HL-60/S4 treated with phorbol 12-myristate 13-acetate at 8.2 ng/mL for 4 days and 3 days (cell line): ENCODE results near the gene DBN1.

Source experiments
- in situ Hi-C: fragments of 300-500 bp; cut with MboI; formaldehyde crosslinking; loops from 2 replicates; pipeline ENCODE4 v1.15.0; 2022; ENCODE audit warnings: low sequenced_read_pairs

Gene DBN1

GRCh38 chr5:177475563-177476427, 2.4 kb upstream of the DBN1 start:
- in situ Hi-C loops: no loop called here

DNA sequence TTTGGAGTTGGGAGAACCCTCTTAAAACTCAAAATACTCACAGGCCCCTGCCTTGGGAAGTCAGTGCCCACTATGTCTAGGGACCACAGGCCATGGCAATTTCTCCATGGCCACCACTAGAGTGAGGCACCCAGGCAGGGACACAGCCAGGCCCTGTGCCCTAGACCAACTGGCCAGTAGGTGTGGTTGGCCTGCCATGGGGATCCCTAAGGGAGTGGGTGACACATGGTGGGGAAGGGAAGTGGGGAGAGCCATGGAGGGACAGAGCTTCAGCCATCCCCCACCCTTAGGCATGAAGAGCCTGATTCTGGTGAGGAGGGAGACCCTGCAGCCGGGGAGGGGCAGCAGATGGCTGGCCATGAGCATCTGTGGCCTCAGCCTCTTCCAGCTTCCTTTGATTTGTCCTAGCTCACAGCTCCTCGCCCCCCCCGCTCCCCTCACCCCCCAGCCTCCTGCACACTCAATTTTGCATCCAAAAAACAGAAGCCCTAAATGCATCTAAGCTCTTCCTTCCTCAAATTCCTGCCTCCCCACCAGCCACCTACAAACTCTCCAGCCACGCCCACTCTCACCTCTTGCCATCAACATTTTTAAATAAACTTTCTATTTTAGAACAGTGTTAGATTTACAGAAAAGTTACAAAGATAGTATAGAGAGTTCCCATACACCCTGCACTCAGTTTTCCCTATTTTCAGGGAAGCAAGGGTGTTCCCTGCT, 1.6 kb upstream of the DBN1 start:
- in situ Hi-C loops: no loop called here

- in situ Hi-C loops: no loop called here
Measured at GRCh38 chr5:177474002-177474476, 605 bp upstream of the DBN1 start.

- in situ Hi-C loops: no loop called here
Measured at GRCh38 chr5:177472460-177473442, 683 bp downstream of the DBN1 start.

DNA sequence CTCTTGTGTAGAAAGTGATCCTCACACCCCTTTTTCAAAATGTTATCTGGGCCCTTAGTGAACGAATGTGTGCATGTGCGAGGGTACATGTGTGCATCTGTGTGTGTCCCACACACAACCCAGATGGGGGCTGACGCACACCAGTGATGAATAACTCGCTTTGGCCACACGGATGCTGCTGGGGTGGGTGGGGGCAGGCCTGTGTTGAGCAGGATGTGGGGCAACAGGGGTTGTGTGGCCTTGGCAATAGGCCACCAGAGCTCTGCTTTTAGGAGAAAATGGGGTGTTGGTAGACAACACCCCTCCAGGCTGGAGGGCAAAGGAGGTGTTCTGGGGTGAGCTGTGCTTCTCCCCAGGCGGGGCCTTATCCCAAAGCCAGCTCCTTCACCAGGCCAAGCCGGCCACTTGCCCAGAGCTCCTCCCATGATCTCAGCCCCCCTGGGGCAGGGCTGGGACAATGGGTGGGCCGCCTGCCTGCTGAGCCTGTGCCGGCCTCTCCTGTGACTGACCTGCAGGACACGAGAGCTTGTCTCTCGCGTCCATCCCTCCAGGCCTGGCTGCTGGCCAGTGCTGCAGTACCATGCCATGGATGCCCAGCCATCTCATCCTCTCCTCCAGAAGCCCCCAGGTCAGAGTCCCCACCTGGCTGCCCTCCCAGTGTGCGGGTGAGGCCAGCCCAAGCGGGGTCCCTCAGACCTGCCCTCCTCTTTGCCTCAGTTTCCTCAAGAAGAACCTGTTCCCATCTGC, 1.7 kb downstream of the DBN1 start:
- in situ Hi-C loops: no loop called here

DNA sequence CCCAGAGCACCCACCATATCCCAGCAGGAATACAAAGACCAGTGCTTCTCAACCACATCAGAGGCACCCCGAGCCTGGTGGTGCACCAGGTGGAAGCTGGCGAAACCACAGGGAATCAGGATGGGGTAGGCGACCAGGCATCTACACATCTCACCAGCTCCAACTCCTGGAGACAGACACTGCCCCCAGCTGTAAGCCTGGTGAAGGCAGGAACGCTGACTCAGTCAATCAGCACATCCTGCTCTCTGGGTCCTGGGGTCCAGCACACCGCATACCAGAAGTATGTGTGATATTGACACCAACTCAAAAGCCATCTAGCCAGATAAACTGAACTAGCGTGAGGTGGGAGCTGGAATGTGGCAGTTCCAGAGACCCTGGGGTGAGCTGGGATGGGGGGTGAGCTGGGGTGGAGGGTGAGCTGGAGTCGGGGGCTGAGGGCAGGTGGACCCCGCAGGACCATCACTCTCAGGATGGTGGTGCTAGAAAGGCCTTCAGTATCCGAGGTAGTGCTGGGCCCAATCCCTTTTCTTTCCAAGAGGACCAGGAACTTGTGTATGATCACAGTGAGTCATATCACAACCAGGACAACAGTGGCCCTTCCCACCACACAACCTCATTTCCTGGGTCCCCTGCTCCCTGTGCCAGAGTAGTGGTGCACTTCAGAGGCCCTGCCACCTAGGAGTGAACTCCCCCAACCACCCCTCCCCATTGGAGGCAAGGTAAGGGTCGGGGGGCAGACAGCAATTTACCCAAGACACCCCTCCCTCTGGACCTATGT, 2.5 kb downstream of the DBN1 start:
- in situ Hi-C loops: no loop called here

GRCh38 chr5:177469750-177470525, 3.5 kb downstream of the DBN1 start:
- in situ Hi-C loops: no loop called here

DNA sequence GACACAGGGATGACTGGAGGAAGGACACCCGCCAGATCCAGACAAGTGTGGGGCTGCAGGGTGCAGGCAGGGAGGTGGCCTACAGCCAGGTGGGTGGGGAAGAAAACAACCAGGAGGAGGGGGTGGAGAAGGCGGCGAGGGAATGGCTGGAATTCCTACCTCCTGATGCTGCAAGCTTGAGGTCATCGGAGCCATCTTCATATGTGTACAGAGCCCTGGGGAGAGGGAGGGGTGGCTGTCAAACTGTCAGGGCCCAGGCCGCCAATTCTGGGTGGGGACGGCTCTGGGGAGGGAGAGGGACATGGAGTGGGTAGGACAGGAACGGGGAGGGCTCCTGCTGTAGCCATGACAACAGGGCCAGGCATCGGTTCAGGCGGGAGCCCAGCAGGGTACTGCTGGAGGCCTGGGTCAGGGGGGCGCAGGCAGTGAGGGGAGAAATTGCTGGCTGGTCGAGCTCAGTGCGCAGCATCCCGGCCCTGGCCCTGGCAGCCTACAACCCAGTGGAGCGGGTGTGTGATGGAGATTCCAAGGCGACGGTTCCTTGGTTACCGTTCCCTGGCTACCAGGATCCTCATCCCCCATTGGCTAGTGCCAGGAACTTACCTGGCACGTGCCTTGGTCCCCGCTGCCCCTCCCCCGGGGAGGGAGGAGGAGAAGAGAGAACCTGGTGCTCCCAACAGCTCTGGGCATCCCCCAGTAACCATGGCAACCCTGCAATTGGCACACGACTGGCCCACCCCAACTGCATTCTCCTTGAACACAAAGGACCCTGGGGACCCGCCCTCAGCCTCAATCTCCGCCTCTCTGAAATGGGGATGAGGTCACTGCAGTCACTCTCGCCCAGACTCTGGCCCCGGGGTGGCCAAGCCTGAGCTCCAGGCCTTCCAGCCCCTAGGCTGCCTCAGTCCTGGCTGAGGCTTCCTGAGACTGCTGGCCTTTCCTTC, 4.5 kb downstream of the DBN1 start:
- in situ Hi-C loops: no loop called here

DNA sequence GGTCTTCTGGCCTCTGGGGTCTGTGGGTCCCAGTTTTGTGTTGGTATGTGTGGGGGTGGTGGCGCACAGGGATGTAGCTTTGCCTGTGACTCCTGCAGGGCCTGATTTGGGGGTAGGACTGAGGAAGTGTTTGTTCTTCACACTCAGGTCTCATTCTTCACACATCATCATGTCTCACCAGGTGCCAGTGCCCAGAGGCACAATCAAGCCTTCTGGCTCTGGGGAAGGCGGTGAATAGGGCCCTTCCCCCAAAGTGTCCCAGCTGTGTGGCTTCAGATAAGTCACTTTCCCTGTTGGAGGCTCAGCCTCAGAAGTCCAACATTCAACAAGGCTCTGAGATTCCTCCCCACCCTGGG, 5.1 kb downstream of the DBN1 start:
- in situ Hi-C loops: no loop called here

DNA sequence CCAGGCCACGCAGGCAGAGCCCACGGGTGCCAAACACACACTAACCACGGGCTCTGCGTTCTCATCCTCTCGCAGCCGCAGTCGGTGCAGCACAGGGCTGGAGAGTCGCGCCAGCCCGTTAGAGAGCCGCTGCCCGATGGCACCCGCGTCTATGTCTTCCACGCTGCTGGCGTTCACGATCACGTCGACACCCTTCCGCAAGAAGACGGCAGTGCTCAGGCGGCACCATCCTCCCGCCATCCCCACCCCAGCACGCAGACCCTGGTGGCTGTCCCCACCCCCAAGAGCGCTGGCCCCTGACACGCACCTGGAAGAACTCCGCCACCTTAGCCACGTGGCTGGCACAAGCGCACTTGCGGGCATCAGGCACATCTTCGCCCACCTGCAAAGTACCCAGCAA, 6.0 kb downstream of the DBN1 start:
- in situ Hi-C loops: no loop called here

- in situ Hi-C loops: no loop called here
Measured at GRCh38 chr5:177466861-177467260, 6.6 kb downstream of the DBN1 start.

DNA sequence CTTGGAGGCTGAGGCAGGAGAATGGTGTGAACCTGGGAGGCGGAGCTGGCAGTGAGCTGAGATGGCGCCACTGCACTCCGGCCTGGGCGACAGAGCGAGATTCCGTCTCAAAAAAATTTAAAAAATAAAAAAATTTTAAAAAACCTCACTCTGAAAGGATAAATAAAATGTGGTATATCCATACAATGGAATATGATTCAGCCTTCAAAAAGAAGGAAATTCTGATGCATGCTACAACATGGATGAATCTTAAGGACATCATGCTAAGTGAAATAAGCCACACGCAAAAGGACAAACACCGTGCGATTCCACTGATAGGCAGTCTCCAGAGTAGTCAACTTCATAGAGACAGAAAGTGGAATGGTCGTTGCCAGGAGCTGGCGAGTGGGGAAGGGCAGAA, 8.4 kb downstream of the DBN1 start:
- in situ Hi-C loops: no loop called here

GRCh38 chr5:177462021-177462670, 11.3 kb downstream of the DBN1 start:
- in situ Hi-C loops: no loop called here

DNA sequence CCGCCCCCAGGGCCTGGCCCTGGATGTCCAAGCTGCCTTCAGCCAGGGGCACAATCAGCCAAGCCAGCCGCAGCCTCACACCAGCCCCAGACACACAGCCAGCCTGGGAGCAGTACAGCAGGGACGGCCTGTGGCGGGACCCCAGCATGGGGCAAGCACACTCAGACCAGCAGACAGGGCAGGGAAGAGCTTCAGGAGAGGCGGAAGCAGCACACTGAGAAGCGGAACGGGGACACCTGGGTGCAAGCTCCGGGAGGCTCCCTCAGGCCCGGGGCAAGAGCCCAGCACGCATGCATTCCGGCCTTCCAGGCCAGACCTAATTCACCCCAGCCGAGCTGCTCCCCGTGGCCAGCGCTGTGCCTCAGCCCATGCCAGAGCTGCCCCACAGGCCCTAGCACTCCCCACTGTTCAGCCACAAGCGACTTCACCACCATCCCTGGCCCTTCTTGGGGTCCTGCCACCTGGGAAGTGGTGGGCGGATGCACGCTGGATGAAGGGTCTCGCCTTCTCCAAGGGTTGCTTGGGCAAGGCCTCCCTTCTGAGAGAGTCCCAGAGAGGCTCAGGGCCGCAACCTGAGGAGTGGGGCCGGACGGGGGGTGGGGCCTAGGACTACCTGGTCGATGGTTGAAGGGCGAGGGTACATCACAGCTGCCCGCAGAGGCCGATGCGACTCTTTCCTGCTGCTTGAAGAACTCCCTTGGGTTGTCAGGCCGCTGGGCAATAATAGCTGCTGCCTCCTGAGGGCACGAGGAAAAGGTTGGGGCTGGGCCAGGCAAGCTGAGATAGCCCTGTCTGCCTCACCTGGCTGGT, 13.4 kb downstream of the DBN1 start:
- in situ Hi-C loops: no loop called here

DNA sequence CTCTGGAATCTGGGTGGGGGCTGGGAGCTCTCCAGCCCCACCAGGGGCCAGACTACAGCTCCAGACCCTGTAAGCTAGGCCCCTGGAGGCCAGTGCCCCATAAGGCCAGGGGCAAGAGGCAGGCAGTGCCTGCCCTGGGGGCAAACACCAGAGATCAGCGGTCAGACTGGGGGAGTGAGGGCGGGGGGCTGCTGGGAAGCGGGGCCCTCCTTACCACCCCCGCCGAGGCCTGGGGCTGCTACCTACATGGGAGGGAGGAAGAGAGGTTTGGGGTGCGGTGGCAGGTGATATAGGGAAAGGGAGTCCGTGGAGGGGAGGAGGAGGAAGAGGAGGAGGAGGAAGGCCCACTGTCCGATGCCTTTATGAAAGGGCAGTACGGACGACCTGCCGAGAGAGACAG, 14.1 kb downstream of the DBN1 start:
- in situ Hi-C loops: no loop called here

GRCh38 chr5:177458912-177459350, 14.5 kb downstream of the DBN1 start:
- in situ Hi-C loops: no loop called here
